22Rv1 (cell line): Measurements from ENCODE around the gene GNG12.

Experiments used
- CTCF ChIP-seq: fragments of 450-650 bp; IDR thresholded peaks from 2 replicates; pipeline ENCODE4 v1.5.1; 2017; ENCODE audit warnings: mild to moderate bottlenecking
- ZFX ChIP-seq: fragments of 450-650 bp; IDR thresholded peaks from 2 replicates; pipeline ENCODE4 v1.6.1; 2017; ENCODE audit warnings: antibody characterized with exemption, borderline replicate concordance

GRCh38 chr1:67816095-67816475, 17.2 kb downstream of the GNG12 start:
- TF ChIP-seq CTCF (no peak), ZFX (no peak)
